IPS DF 4.7 (cell line): ENCODE measurements around the gene RTF1.
"Not testable (repeated sequence)": the region's sequence is repeated elsewhere in the genome, so short reads cannot be mapped to it uniquely, and the experiment has no call there.

Experiments used
- DNase-seq: peaks from one replicate; pipeline ENCODE4 v3.0.0-alpha.2; 2013; ENCODE audit warnings: low spot score; ENCODE audit errors: extremely low read depth

The RTF1 gene

GRCh38 chr15:41435037-41435786 is 18.3 kb downstream of the RTF1 start:
- no peak for DNase-seq

GRCh38 chr15:41437448-41437847 is 20.6 kb downstream of the RTF1 start:
- no peak for DNase-seq

- no peak for DNase-seq
Observed at GRCh38 chr15:41438206-41438605, 21.3 kb downstream of the RTF1 start.

- DNase-seq: not testable (repeated sequence)
Observed at GRCh38 chr15:41438745-41439144, 21.9 kb downstream of the RTF1 start.

- no peak for DNase-seq
Observed at GRCh38 chr15:41443275-41443674, 26.4 kb downstream of the RTF1 start.

- DNase-seq: no peak
Observed at GRCh38 chr15:41445399-41445798, 28.5 kb downstream of the RTF1 start.

- DNase-seq: no peak
Observed at GRCh38 chr15:41462084-41462795, 45.3 kb downstream of the RTF1 start.

GRCh38 chr15:41464889-41465580 is 48.1 kb downstream of the RTF1 start:
- DNase-seq: no peak

GRCh38 chr15:41465822-41466421 is 49.0 kb downstream of the RTF1 start:
- DNase-seq: no peak

GRCh38 chr15:41466711-41467110 is 49.8 kb downstream of the RTF1 start:
- DNase-seq: no peak

- not testable (repeated sequence) for DNase-seq
Observed at GRCh38 chr15:41469644-41470043, 52.7 kb downstream of the RTF1 start.

GRCh38 chr15:41473418-41473817 is 56.5 kb downstream of the RTF1 start:
- no peak for DNase-seq

- no peak for DNase-seq
Observed at GRCh38 chr15:41474436-41474835, 57.5 kb downstream of the RTF1 start.

- no peak for DNase-seq
Observed at GRCh38 chr15:41474941-41475340, 58.0 kb downstream of the RTF1 start.

GRCh38 chr15:41476416-41477048 is 59.6 kb downstream of the RTF1 start:
- no peak for DNase-seq

GRCh38 chr15:41480396-41481140 is 63.7 kb downstream of the RTF1 start:
- no peak for DNase-seq

- DNase-seq: no peak
Observed at GRCh38 chr15:41482110-41482877, 65.4 kb downstream of the RTF1 start.

- no peak for DNase-seq
Observed at GRCh38 chr15:41483115-41483514, 66.2 kb downstream of the RTF1 start.

GRCh38 chr15:41483519-41483918 is 66.6 kb downstream of the RTF1 start:
- DNase-seq: no peak
